Activated CD4-positive, alpha-beta T cell treated with anti-CD3 and anti-CD28 coated beads, Interleukin-10, Interleukin-2, amounts not matched to agents 100 ng/mL and 50 ng/mL, durations not matched to agents 16 hours and 8 hours (primary cell): ENCODE data around the gene PALM.

Experiments used
- DNase-seq: peaks from one replicate; pipeline ENCODE4 v3.0.0-alpha.2; 2020

The PALM gene

GRCh38 chr19:755063-755462, 46.3 kb downstream of the PALM start:
- DNase-seq, result no peak

GRCh38 chr19:756236-756635, 47.5 kb downstream of the PALM start:
- peak; percentile 36 for DNase-seq

- no peak for DNase-seq
Observed at GRCh38 chr19:756821-757688, 48.3 kb downstream of the PALM start.

GRCh38 chr19:757811-758668, 49.3 kb downstream of the PALM start:
- no peak for DNase-seq

GRCh38 chr19:763181-763580, 54.4 kb downstream of the PALM start:
- no peak for DNase-seq

- no peak for DNase-seq
Observed at GRCh38 chr19:763869-764268, 55.1 kb downstream of the PALM start.

- DNase-seq, result no peak
Observed at GRCh38 chr19:764301-764700, 55.6 kb downstream of the PALM start.

- DNase-seq, result no peak
Observed at GRCh38 chr19:765179-765738, 56.5 kb downstream of the PALM start.

GRCh38 chr19:768424-768823, 59.7 kb downstream of the PALM start:
- DNase-seq, result no peak

- DNase-seq, result no peak
Observed at GRCh38 chr19:769616-770015, 60.9 kb downstream of the PALM start.

GRCh38 chr19:771332-771785, 62.6 kb downstream of the PALM start:
- DNase-seq, result peak; percentile 39

GRCh38 chr19:772063-772462, 63.3 kb downstream of the PALM start:
- DNase-seq, result no peak

- DNase-seq, result no peak
Observed at GRCh38 chr19:772730-773436, 64.1 kb downstream of the PALM start.

GRCh38 chr19:776549-776948, 67.8 kb downstream of the PALM start:
- DNase-seq, result no peak

GRCh38 chr19:778910-779653, 70.3 kb downstream of the PALM start:
- DNase-seq, result no peak

GRCh38 chr19:780935-781334, 72.2 kb downstream of the PALM start:
- no peak for DNase-seq

- DNase-seq, result no peak
Observed at GRCh38 chr19:781800-782184, 73.1 kb downstream of the PALM start.

GRCh38 chr19:782185-782877, 73.6 kb downstream of the PALM start:
- DNase-seq, result no peak

GRCh38 chr19:782878-783668, 74.3 kb downstream of the PALM start:
- no peak for DNase-seq

- DNase-seq, result no peak
Observed at GRCh38 chr19:784541-784940, 75.8 kb downstream of the PALM start.

GRCh38 chr19:787536-787935, 78.8 kb downstream of the PALM start:
- no peak for DNase-seq
